WTC11 (cell line): ENCODE measurements around the gene ABLIM2. TPM values are rescaled to one million over a fixed set of nuclear protein-coding genes. Genes with fewer than 3 reads are reported as not detected.

Experiments
- ATAC-seq: fragments of 200-7000 bp; cut with Tn5 transposase; 2 replicates; pipeline ENCODE4 v1.10.0; 2021; ENCODE audit warnings: mild to moderate bottlenecking, moderate library complexity
- CTCF ChIA-PET: fragments of 300-600 bp; sonication (Branson Sonifier 250); formaldehyde crosslinking; loops from one replicate; lab custom pipeline; 2021; ENCODE audit warnings: antibody characterized with exemption; lab: Charles Lee
- POLR2A ChIA-PET: fragments of 350-600 bp; sonication (Branson Sonifier 250); formaldehyde crosslinking; loops from one replicate; lab custom pipeline; 2021; ENCODE audit warnings: antibody characterized with exemption; lab: Charles Lee
- DNase-seq: peaks from one replicate; pipeline ENCODE4 v3.0.0; 2021; ENCODE audit warnings: low spot score
- H3K27ac Mint-ChIP-seq: 2 replicates; pipeline ENCODE4 v1.8.0; 2021; ENCODE audit warnings: mixed read lengths
- H3K27me3 Mint-ChIP-seq: 2 replicates; pipeline ENCODE4 v1.8.0; 2021; ENCODE audit warnings: low read depth, mild to moderate bottlenecking, moderate library complexity, mixed read lengths
- H3K36me3 Mint-ChIP-seq: 2 replicates; pipeline ENCODE4 v1.8.0; 2021; ENCODE audit warnings: mixed read lengths
- H3K4me1 Mint-ChIP-seq: 2 replicates; pipeline ENCODE4 v1.8.0; 2022; ENCODE audit warnings: mixed read lengths
- H3K4me3 Mint-ChIP-seq: 2 replicates; pipeline ENCODE4 v1.8.0; 2021; ENCODE audit warnings: mild to moderate bottlenecking, moderate library complexity, mixed read lengths
- H3K9me3 Mint-ChIP-seq: 2 replicates; pipeline ENCODE4 v1.8.0; 2021; ENCODE audit warnings: mixed read lengths
- FOXP1 ChIP-seq: sonication (generic); formaldehyde crosslinking; IDR thresholded peaks from 2 replicates; pipeline ENCODE4 v1.8.0; 2022; ENCODE audit warnings: missing genetic modification reagents, mild to moderate bottlenecking, moderate library complexity, borderline replicate concordance
- GRHL2 ChIP-seq: fragments of 250-450 bp; sonication (Bioruptor Pico); IDR thresholded peaks from 2 replicates; pipeline ENCODE4 v1.8.0; 2022; ENCODE audit warnings: mild to moderate bottlenecking, moderate library complexity; ENCODE audit not compliant: insufficient replicate concordance, severe bottlenecking
- HMGA2 ChIP-seq: fragments of 250-450 bp; sonication (Bioruptor Pico); IDR thresholded peaks from 2 replicates; pipeline ENCODE4 v1.4.0; 2021; ENCODE audit warnings: mild to moderate bottlenecking, moderate library complexity
- MLX ChIP-seq: sonication (generic); formaldehyde crosslinking; IDR thresholded peaks from 2 replicates; pipeline ENCODE4 v1.8.1; 2023; ENCODE audit warnings: mild to moderate bottlenecking, missing genetic modification reagents, moderate library complexity
- NR3C1 ChIP-seq: sonication (generic); formaldehyde crosslinking; conservative IDR thresholded peaks from 2 replicates; pipeline ENCODE4 v1.8.1; 2023; ENCODE audit warnings: low read depth, mild to moderate bottlenecking, missing genetic modification reagents
- TP53 ChIP-seq: sonication (generic); formaldehyde crosslinking; IDR thresholded peaks from 2 replicates; pipeline ENCODE4 v1.8.1; 2023; ENCODE audit warnings: mild to moderate bottlenecking, missing genetic modification reagents
- USF1 ChIP-seq: sonication (generic); formaldehyde crosslinking; IDR thresholded peaks from 2 replicates; pipeline ENCODE4 v1.8.0; 2022; ENCODE audit warnings: mild to moderate bottlenecking, missing genetic modification reagents
- USF2 ChIP-seq: sonication (generic); formaldehyde crosslinking; IDR thresholded peaks from 2 replicates; pipeline ENCODE4 v1.8.1; 2023; ENCODE audit warnings: mild to moderate bottlenecking, missing genetic modification reagents, moderate library complexity
- ZNF121 ChIP-seq: sonication (generic); formaldehyde crosslinking; IDR thresholded peaks from 2 replicates; pipeline ENCODE4 v1.8.0; 2023; ENCODE audit warnings: missing genetic modification reagents
- ZNF232 ChIP-seq: sonication (generic); formaldehyde crosslinking; IDR thresholded peaks from 2 replicates; pipeline ENCODE4 v1.8.0; 2022; ENCODE audit warnings: mild to moderate bottlenecking, missing genetic modification reagents
- ZNF281 ChIP-seq: sonication (generic); formaldehyde crosslinking; IDR thresholded peaks from 2 replicates; pipeline ENCODE4 v1.8.0; 2023; ENCODE audit warnings: mild to moderate bottlenecking, missing genetic modification reagents
- ZNF532 ChIP-seq: fragments of 250-450 bp; sonication (Bioruptor Pico); IDR thresholded peaks from 2 replicates; pipeline ENCODE4 v1.9.0; 2021; ENCODE audit warnings: mild to moderate bottlenecking, borderline replicate concordance
- total RNA-seq: library from RNA; stranded (reverse); gene quantifications from 3 replicates; pipeline ENCODE4 v1.2.3, GENCODE V29; 2021

ABLIM2 gene
- total RNA-seq, 1 experiment from 2014 or later, result 2.6 TPM

- TF ChIP-seq ZNF121 (CRISPR knock-in tag), result no peak
- TF ChIP-seq HMGA2 (CRISPR knock-in tag), result no peak
- no peak for TF ChIP-seq ZNF232 (CRISPR knock-in tag)
- no peak for TF ChIP-seq MLX (CRISPR knock-in tag)
- TF ChIP-seq TP53 (CRISPR knock-in tag), result no peak
- no peak for TF ChIP-seq ZNF532
- no peak for TF ChIP-seq NR3C1 (CRISPR knock-in tag)
- no peak for TF ChIP-seq USF2 (CRISPR knock-in tag)
- TF ChIP-seq ZNF281 (CRISPR knock-in tag), result no peak
- no peak for TF ChIP-seq FOXP1 (CRISPR knock-in tag)
- TF ChIP-seq USF1, result no peak
- no peak for TF ChIP-seq GRHL2
These were observed 89.4 kb downstream of the ABLIM2 start (continued) for GRCh38 chr4:8069102-8069752.

- Mint-ChIP-seq H3K4me1 (peaks cover 7% of the 10 kb centered on the region; the same call in 1 of the 2 replicates), H3K4me3 (no peak overlapping the region), H3K27ac (peak overlapping the region; percentile 19; the same call in 1 of the 2 replicates), H3K27me3 (no peaks in the 10 kb centered on the region), H3K9me3 (peaks cover 22% of the 10 kb centered on the region), H3K36me3 (peaks cover 20% of the 10 kb centered on the region)
- no peak for DNase-seq
- ChIA-PET POLR2A (no interaction called here), CTCF (no interaction called here)
- no peak for TF ChIP-seq ZNF232 (CRISPR knock-in tag)
- no peak for ATAC-seq
These were observed 90.4 kb downstream of the ABLIM2 start for GRCh38 chr4:8067945-8068896.
